Stomach (tissue), 4 donors: ENCODE results near the gene ARF4.

Experiments used
- EP300 ChIP-seq: sonication (generic); formaldehyde crosslinking; IDR thresholded peaks from one replicate; pipeline ENCODE4 v1.6.1; 2017; ENCODE audit warnings: antibody characterized with exemption
- POLR2A ChIP-seq, 4 donors: fragments of 450-650 bp; IDR thresholded peaks; one replicate each; pipeline ENCODE4 v1.6.1; 2016; ENCODE audit warnings: antibody characterized with exemption in 4 of 4, control low read depth in 2 of 4, mild to moderate bottlenecking in 1 of 4, moderate library complexity in 1 of 4
- POLR2AphosphoS5 ChIP-seq, 3 donors: sonication (generic); formaldehyde crosslinking; IDR thresholded peaks; one replicate each; pipeline ENCODE4 v1.6.1; 2016; ENCODE audit warnings: antibody characterized with exemption in 3 of 3
- TF ChIP-seq, protein P1 (sequence below), 7 experiments: fragments of 450-650 bp in 4 of 7; fragments of 200-600 bp in 3 of 7; sonication (generic) in 3 of 7; IDR thresholded peaks; one replicate each; pipeline ENCODE4 v1.5.1; 2016 to 2019; ENCODE audit warnings: antibody characterized with exemption in 7 of 7, control low read depth in 2 of 7, mild to moderate bottlenecking in 1 of 7

DNA sequence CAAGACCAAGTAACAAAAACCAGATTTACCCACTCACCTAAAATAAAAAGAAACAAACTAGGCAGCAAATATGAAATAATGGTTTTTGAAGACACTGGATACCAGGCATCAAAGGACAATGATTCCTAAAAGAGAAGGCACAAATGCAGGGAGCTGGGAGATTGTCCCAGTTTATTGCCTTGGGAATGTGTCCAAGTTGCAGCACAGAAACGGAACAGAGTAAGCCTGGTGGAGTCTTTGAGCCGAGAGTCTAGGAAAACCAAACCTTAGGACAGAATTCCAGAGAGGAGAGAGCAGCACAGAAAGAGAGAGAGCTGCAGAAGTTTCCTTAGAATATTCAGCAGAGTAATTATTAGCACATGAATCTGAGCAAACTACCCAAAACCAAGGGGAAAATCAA is 7.8 kb upstream of the ARF4 start:
- TF ChIP-seq, protein P1, sequence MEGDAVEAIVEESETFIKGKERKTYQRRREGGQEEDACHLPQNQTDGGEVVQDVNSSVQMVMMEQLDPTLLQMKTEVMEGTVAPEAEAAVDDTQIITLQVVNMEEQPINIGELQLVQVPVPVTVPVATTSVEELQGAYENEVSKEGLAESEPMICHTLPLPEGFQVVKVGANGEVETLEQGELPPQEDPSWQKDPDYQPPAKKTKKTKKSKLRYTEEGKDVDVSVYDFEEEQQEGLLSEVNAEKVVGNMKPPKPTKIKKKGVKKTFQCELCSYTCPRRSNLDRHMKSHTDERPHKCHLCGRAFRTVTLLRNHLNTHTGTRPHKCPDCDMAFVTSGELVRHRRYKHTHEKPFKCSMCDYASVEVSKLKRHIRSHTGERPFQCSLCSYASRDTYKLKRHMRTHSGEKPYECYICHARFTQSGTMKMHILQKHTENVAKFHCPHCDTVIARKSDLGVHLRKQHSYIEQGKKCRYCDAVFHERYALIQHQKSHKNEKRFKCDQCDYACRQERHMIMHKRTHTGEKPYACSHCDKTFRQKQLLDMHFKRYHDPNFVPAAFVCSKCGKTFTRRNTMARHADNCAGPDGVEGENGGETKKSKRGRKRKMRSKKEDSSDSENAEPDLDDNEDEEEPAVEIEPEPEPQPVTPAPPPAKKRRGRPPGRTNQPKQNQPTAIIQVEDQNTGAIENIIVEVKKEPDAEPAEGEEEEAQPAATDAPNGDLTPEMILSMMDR (IDR thresholded peaks at IDR 0.05): no peak
- TF ChIP-seq POLR2AphosphoS5 (IDR thresholded peaks at IDR 0.05) (no peak), POLR2A (IDR thresholded peaks at IDR 0.05) (no peak), EP300 (no peak)
